Psoas muscle (tissue), 8 donors: Measurements from ENCODE around the gene GPRC5B. TPM values are rescaled to one million over a fixed set of nuclear protein-coding genes. Genes with fewer than 3 reads are reported as not detected.

Experiments used
- ATAC-seq, 4 donors: fragments of 200-7000 bp; cut with Tn5 transposase; one replicate each; pipeline ENCODE4 v1.9.1; 2020; ENCODE audit warnings: moderate library complexity in 3 of 4, mild to moderate bottlenecking in 2 of 4
- DNase-seq, 2 donors: peaks; one replicate each; pipeline ENCODE4 v3.0.0-alpha.2; 2020
- H3K27ac ChIP-seq: fragments of 200-600 bp; one replicate; pipeline ENCODE4 v1.8.0; 2022
- H3K27me3 ChIP-seq, 3 donors: fragments of 200-600 bp in 1 of 3; one replicate each; pipeline versions ENCODE4 v1.6.1 to v1.8.0; 2013 to 2022; ENCODE audit warnings: low read length in 2 of 3, mild to moderate bottlenecking in 2 of 3, moderate library complexity in 1 of 3; ENCODE audit not compliant: insufficient read depth in 3 of 3
- H3K36me3 ChIP-seq, 2 donors: fragments of 200-600 bp in 1 of 2; one replicate each; pipeline versions ENCODE4 v1.6.1 to v1.8.0; 2013 to 2022; ENCODE audit warnings: low read depth in 1 of 2, mild to moderate bottlenecking in 1 of 2, moderate library complexity in 1 of 2; ENCODE audit not compliant: insufficient read depth in 1 of 2
- H3K4me1 ChIP-seq: fragments of 200-600 bp; one replicate; pipeline ENCODE4 v1.8.0; 2022
- H3K4me3 ChIP-seq: fragments of 200-600 bp; one replicate; pipeline ENCODE4 v1.8.0; 2022; ENCODE audit warnings: mild to moderate bottlenecking
- H3K9me3 ChIP-seq: fragments of 200-600 bp; one replicate; pipeline ENCODE4 v1.8.0; 2022
- CTCF ChIP-seq: fragments of 200-600 bp; IDR thresholded peaks from one replicate; pipeline ENCODE4 v1.8.0; 2022; ENCODE audit warnings: antibody characterized with exemption
- WGBS, 3 donors: extraction: QIAGEN DNeasy Blood & Tissue Kit; methylation state at CpG; one replicate each; pipeline versions ENCODE4 v1.1.6 to v1.1.7; 2013; 5-methylcytosine and 5-hydroxymethylcytosine counted together
- intact Hi-C, 2 donors: fragments of 100-400 bp; cut with DNase I; formaldehyde crosslinking; loops; one replicate each; pipeline versions ENCODE4 v1.11.0 to v1.14.2; 2022
- polyA plus RNA-seq, 3 donors: library from polyadenylated mRNA; stranded (reverse); fragments of 200-250 nt; gene quantifications; one replicate each; pipeline ENCODE4 v1.2.3, GENCODE V29; 2013
- total RNA-seq, 4 donors: library from RNA; stranded (reverse); fragmentation: NEBNext Ultra II Directional in 2 of 4; extraction: Animal tissue kit (Norgen Biotek cat#: 25700) in 2 of 4; gene quantifications; one replicate each; pipeline versions ENCODE4 v1.2.1 to v1.2.4, GENCODE V29; 2021 to 2023
- donor health status: healthy with polysubstance abuse.
- donor health status: DM: no; HTN: no; CAD: no; lungs with moderate emphysema.
- donor health status: Bipolar disorder and iron deficiency.
- donor health status: healthy.
- donor health status: DM: yes; HTN: yes; CAD: no.
- donor health status: DM: no; HTN: no; CAD: no.
- donor health status: DM: no; HTN: no; CAD: no.
- donor health status: DM: yes; HTN: yes; CAD: no.

GPRC5B gene
- total and polyA plus RNA-seq, 7 donors = 25.3 to 124 (median 55.7) TPM

- Histone ChIP-seq H3K4me3 (no peak overlapping the region), H3K36me3 (no peaks in the 10 kb centered on the region), H3K27me3 (peaks cover 0 to 4% (median 0%) of the 10 kb centered on the region in 3 donors), H3K4me1 (no peaks in the 10 kb centered on the region), H3K9me3 (no peaks in the 10 kb centered on the region), H3K27ac (no peak overlapping the region)
- DNase-seq (no peak), ATAC-seq (no peak)
- no peak for TF ChIP-seq CTCF
- intact Hi-C loops = loop anchor here in 1 of 2 donors (10.0 kb wide), 1 partner anchor 404 kb away; no protein-coding TSS in a partner anchor
- WGBS, 3 donors = 75 to 81% (median 78%) methylated on average over 7 of the region's 7 CpGs
Observed at GRCh38 chr16:19901164-19901563, 16.5 kb upstream of the GPRC5B start.

GRCh38 chr16:19899605-19899955, 14.9 kb upstream of the GPRC5B start:
- Histone ChIP-seq H3K27me3 (peaks cover 0 to 4% (median 0%) of the 10 kb centered on the region in 3 donors), H3K36me3 (no peaks in the 10 kb centered on the region), H3K27ac (no peak overlapping the region), H3K4me1 (no peaks in the 10 kb centered on the region), H3K4me3 (no peak overlapping the region), H3K9me3 (no peaks in the 10 kb centered on the region)
- no peak for TF ChIP-seq CTCF
- ATAC-seq (no peak), DNase-seq (no peak)
- intact Hi-C loops = no loop called here
- 59 to 62% (median 60%) methylated on average over 5 of the region's 5 CpGs for WGBS, 3 donors

GRCh38 chr16:19898924-19899604, 14.4 kb upstream of the GPRC5B start:
- intact Hi-C loops = no loop called here
- Histone ChIP-seq H3K4me3 (no peak overlapping the region), H3K27ac (no peak overlapping the region), H3K27me3 (peaks cover 0 to 4% (median 0%) of the 10 kb centered on the region in 3 donors), H3K4me1 (no peaks in the 10 kb centered on the region), H3K36me3 (no peaks in the 10 kb centered on the region), H3K9me3 (no peaks in the 10 kb centered on the region)
- peak; percentile 54 for TF ChIP-seq CTCF
- 13 to 16% (median 14%) methylated on average over 13 of the region's 13 CpGs for whole genome bisulfite sequencing, 3 donors
- DNase-seq (no peak), ATAC-seq (peak in 1 of 4 donors; percentile 48)

GRCh38 chr16:19898166-19898565, 13.5 kb upstream of the GPRC5B start:
- Histone ChIP-seq H3K9me3 (no peaks in the 10 kb centered on the region), H3K4me1 (no peaks in the 10 kb centered on the region), H3K27ac (no peak overlapping the region), H3K4me3 (no peak overlapping the region), H3K36me3 (no peaks in the 10 kb centered on the region), H3K27me3 (peaks cover 0 to 4% (median 0%) of the 10 kb centered on the region in 3 donors)
- TF ChIP-seq CTCF = no peak
- WGBS, 3 donors = 63 to 67% (median 64%) methylated on average over 5 of the region's 5 CpGs
- ATAC-seq (no peak), DNase-seq (no peak)
- intact Hi-C loops = no loop called here

GRCh38 chr16:19896951-19897350, 12.3 kb upstream of the GPRC5B start:
- Histone ChIP-seq H3K36me3 (no peaks in the 10 kb centered on the region), H3K27ac (no peak overlapping the region), H3K9me3 (no peaks in the 10 kb centered on the region), H3K4me1 (no peaks in the 10 kb centered on the region), H3K4me3 (no peak overlapping the region), H3K27me3 (peaks cover 0 to 4% (median 0%) of the 10 kb centered on the region in 3 donors)
- ATAC-seq (no peak), DNase-seq (no peak)
- TF ChIP-seq CTCF = no peak
- intact Hi-C loops = no loop called here
- 86 to 94% (median 86%) methylated on average over 5 of the region's 5 CpGs for WGBS, 3 donors
